CD1c-positive myeloid dendritic cell (primary cell): ENCODE data around the gene STAT5B.
"Not testable (repeated sequence)": the region's sequence is repeated elsewhere in the genome, so short reads cannot be mapped to it uniquely, and the experiment has no call there.

Source experiments
- DNase-seq: peaks from one replicate; pipeline ENCODE4 v3.0.0-alpha.2; 2016; ENCODE audit errors: extremely low spot score

STAT5B gene

GRCh38 chr17:42268236-42268635 lies 8.0 kb downstream of the STAT5B start:
- no peak for DNase-seq

GRCh38 chr17:42266918-42267766 lies 9.0 kb downstream of the STAT5B start:
- peak; percentile 85 for DNase-seq

- DNase-seq: no peak
Measured at GRCh38 chr17:42266462-42266861, 9.7 kb downstream of the STAT5B start.

GRCh38 chr17:42264366-42264765 lies 11.8 kb downstream of the STAT5B start:
- not testable (repeated sequence) for DNase-seq

- no peak for DNase-seq
Measured at GRCh38 chr17:42260318-42260717, 15.9 kb downstream of the STAT5B start.

- DNase-seq: no peak
Measured at GRCh38 chr17:42255445-42255844, 20.7 kb downstream of the STAT5B start.

- DNase-seq: no peak
Measured at GRCh38 chr17:42253578-42253977, 22.6 kb downstream of the STAT5B start.

GRCh38 chr17:42252597-42253550 lies 23.3 kb downstream of the STAT5B start:
- DNase-seq: no peak

- DNase-seq: peak; percentile 76
Measured at GRCh38 chr17:42251115-42251514, 25.1 kb downstream of the STAT5B start.

GRCh38 chr17:42249681-42250446 lies 26.3 kb downstream of the STAT5B start:
- no peak for DNase-seq

GRCh38 chr17:42248351-42249179 lies 27.6 kb downstream of the STAT5B start:
- DNase-seq: peak; percentile 91

GRCh38 chr17:42247734-42248133 lies 28.5 kb downstream of the STAT5B start:
- DNase-seq: no peak

GRCh38 chr17:42246515-42246914 lies 29.7 kb downstream of the STAT5B start:
- DNase-seq: no peak

GRCh38 chr17:42245183-42245582 lies 31.0 kb downstream of the STAT5B start:
- not testable (repeated sequence) for DNase-seq

- not testable (repeated sequence) for DNase-seq
Measured at GRCh38 chr17:42244116-42244515, 32.1 kb downstream of the STAT5B start.

GRCh38 chr17:42243493-42243982 lies 32.7 kb downstream of the STAT5B start:
- no peak for DNase-seq

GRCh38 chr17:42241871-42242270 lies 34.3 kb downstream of the STAT5B start:
- no peak for DNase-seq

GRCh38 chr17:42240863-42241262 lies 35.3 kb downstream of the STAT5B start:
- not testable (repeated sequence) for DNase-seq

- no peak for DNase-seq
Measured at GRCh38 chr17:42240201-42240600, 36.0 kb downstream of the STAT5B start.

- not testable (repeated sequence) for DNase-seq
Measured at GRCh38 chr17:42239576-42239975, 36.6 kb downstream of the STAT5B start.

- no peak for DNase-seq
Measured at GRCh38 chr17:42236760-42237159, 39.4 kb downstream of the STAT5B start.
